Hypothalamus (tissue), 51 donors: ENCODE measurements around the gene KREMEN1.
A peak's percentile ranks its signal among the peaks of the same experiment; 100 is the strongest.

ENCODE experiments used
- DNase-seq, 51 donors: peaks; one replicate each; lab custom pipeline; 2025; lab: John Stamatoyannopoulos, UW

KREMEN1 gene

DNA sequence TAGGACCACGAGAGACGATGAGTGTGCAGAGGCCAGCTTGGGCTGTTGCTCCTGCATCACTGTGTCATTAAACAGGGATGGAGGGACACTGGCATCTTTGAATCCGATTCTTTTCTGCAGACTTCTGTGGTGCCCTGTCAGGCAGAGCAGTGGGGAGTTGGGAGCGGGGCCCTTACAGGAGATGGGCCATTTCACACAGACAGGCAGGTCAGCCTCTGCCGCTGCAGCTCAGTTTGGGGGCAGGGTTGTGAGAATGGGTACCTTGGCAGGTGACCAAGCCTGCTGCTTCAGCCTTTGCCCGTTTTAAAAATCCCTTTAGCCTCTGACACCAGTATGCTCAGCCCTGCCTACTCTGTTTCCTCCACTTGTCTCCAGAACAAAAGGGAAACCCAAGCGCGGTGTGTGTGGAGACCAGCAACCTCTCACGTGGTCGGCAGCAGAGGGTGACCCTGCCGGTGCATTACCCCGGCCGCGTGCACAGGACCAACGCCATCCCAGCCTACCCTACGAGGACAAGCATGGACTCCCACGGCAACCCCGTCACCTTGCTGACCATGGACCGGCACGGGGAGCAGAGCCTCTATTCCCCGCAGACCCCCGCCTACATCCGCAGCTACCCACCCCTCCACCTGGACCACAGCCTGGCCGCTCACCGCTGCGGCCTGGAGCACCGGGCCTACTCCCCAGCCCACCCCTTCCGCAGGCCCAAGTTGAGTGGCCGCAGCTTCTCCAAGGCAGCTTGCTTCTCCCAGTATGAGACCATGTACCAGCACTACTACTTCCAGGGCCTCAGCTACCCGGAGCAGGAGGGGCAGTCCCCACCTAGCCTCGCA is 23.8 kb upstream of the KREMEN1 start:
- DNase-seq, result no peak

DNA sequence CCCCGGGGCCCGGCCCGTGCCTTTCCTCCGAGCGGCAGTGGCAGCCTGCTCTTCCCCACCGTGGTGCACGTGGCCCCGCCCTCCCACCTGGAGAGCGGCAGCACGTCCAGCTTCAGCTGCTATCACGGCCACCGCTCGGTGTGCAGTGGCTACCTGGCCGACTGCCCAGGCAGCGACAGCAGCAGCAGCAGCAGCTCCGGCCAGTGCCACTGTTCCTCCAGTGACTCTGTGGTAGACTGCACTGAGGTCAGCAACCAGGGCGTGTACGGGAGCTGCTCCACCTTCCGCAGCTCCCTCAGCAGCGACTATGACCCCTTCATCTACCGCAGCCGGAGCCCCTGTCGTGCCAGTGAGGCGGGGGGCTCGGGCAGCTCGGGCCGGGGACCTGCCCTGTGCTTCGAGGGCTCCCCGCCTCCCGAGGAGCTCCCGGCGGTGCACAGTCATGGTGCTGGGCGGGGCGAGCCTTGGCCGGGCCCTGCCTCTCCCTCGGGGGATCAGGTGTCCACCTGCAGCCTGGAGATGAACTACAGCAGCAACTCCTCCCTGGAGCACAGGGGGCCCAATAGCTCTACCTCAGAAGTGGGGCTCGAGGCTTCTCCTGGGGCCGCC is 23.1 kb upstream of the KREMEN1 start:
- DNase-seq, result no peak

DNA sequence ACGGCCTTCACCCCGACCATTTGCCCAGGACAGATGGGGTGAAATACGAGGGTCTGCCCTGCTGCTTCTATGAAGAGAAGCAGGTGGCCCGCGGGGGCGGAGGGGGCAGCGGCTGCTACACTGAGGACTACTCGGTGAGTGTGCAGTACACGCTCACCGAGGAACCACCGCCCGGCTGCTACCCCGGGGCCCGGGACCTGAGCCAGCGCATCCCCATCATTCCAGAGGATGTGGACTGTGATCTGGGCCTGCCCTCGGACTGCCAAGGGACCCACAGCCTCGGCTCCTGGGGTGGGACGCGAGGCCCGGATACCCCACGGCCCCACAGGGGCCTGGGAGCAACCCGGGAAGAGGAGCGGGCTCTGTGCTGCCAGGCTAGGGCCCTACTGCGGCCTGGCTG is 22.4 kb upstream of the KREMEN1 start:
- DNase-seq, result no peak

DNA sequence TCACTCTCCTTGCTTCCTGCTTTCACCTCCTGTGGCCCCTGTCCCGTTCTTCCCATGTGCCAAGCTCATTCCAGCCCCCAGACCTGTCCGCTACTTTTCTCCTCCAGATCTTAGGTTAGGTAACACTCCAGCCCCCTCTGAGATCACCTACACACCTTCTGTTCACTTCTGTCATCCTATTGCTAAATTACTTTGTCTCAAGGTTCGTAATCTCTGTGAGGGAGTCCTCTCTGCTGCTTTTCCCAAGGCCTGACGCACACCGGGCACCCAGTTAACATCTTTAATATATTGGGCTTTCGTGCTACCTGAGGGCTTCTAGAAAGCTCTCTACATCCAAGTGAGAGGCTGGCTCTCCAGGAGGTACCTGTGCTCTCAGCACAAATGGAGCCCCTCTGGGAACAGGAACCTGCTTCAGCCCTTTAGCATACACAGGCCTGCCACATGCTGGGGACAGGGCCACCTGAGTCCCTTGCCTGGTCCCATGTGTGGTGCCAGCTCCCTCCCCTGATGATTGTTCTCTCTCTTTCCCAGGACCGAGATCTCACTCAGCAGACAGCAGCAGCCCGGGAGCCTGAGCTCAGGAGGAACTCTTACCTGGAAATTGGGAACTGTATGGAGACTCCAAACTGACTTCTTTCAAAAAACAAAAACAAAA is 19.7 kb upstream of the KREMEN1 start:
- DNase-seq, result no peak

DNA sequence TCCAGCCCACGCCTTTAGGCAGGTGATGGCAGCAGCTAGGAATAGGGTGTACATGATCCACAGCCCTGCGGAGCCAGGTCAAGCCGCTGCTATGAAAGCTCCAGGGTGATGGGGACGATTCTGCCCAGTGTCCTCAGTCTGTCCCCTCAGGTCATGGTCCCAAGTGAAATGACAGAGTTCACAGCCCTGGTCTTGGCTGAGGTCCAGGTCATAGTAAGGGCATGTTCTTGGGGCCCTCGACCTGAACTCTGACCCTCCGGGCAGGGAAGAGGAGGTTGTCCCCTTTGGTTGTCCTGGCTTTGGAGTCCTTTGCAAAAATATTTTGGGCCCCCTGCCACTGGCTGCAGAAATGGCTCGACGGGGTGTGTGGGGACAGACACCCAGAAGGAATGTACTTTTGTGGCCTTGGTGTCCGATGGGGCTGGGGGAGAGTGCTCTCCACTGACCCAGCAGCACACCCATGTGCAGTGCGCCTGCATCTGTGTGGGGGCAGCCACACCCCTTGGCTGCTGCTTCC is 18.5 kb upstream of the KREMEN1 start:
- no peak for DNase-seq

DNA sequence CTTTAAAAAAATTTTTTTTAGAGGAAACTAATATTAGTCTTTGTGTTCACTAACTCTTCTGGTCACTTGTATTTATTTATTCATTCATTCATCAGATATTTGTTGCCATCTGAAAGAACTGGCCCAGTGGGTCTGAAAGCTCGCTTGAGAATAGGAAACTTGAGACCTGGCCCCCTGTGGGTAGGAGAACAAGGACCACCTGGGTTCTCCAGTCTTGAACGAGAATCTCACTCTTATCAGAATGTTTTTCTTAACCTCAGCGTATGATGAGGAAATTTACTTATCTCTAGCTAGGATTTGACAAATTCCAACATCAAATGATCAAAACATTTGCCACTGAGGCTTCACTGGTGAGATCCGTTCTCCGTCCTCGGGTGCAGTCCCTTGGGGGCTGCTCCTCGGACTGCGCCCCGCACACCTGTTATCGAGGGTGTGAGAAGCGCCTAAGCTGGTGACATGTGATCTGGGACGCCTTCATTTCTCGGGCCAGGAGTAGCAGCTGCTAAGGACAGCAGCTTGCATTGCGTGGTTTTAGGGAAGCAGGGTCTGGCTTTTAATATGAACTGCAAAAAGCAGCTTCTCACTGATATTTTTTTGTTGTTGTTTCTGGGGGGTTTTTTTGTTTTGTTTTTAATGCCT is 17.5 kb upstream of the KREMEN1 start:
- no peak for DNase-seq

DNA sequence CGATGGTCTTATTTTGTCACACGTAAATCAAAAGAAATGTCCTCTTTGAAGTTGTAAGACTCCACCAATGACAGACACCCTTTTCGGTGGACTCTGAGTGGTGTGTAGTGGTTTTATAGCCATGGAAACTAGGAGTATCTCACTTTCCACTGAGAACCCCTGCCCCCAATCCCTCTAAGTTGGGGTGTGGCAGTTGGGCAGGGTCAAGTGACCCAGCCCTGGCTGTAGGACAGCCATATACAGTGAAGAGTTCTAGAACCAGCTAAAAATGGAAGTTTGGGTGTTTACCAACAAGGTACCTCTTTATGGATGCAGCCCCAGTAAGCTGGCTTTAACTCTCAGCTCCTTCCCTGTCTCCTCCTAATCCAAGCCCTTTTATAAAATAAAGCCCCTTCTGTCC is 16.4 kb upstream of the KREMEN1 start:
- no peak for DNase-seq

DNA sequence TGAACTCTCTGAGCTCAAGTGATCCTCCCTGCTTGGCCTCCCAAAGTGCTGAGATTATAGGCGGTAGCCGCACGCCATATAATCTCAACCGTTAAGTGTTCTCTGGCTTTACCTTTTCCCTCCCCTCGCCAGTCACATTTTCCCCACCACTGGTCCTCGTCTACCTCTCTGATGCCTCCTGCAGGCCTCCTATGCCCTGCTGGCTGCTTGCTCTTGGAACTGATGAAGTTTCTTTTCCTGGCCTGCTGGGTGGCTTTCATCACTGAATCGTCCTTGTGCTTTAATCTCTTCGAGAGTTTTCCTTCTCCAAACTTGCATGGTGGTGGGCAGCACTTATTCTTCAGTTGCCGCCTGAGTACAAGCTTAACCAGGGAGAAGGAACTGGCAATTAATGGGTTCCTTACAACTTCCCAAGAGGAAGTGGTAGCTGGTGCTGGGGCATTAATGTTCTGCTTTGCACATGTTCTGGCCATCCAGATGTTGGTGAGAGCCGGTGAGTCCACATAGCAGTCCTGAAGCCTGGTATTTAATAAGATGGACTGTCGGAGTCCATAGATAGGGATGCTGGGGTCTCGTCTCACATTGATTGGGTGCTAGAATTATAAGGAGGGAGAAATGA is 12.5 kb upstream of the KREMEN1 start:
- DNase-seq, result no peak

DNA sequence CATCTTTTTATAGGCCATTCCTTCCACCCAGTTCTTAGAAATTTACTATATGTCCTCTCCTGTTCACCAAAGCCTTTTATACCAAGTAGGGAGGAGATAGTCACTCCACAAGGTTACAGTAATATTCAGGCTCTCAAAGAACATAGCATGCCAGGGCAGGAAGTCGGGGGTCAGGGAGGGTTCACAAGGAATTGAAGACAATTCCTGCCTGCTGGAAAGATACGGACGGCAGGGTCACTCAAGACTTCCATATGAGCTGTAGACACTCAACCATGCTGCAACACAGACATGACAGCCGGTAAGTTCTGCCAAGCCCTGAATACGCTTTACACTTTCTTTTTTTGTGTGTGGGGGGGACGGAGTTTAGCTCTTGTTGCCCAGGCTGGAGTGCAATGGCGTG is 11.9 kb upstream of the KREMEN1 start:
- no peak for DNase-seq

DNA sequence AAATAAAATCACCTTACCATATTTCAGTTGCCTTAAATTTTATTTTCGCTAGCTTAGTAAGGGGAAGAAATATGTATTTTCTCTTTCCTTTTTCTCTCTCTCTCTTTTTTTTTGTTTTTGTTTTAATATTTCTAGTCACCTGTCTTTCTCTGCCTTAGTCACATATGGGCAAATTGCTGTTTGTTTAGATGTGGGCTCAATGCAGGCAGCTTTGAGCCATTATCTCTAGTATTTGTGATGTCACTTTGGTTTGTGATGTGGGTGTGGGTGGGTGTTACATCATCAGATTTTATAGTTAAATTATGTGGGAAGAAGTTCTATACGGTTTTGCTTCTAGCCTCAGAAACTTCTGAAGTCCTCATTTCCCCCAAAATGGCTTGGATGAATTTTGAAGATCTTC is 11.1 kb upstream of the KREMEN1 start, which contains the start of gene C22orf31:
Gene C22orf31, minus strand, starts transcription at position 59 of the 400 bp plus-strand sequence. Its CDS starts 39 bp downstream, at position 20.
- DNase-seq, result no peak

DNA sequence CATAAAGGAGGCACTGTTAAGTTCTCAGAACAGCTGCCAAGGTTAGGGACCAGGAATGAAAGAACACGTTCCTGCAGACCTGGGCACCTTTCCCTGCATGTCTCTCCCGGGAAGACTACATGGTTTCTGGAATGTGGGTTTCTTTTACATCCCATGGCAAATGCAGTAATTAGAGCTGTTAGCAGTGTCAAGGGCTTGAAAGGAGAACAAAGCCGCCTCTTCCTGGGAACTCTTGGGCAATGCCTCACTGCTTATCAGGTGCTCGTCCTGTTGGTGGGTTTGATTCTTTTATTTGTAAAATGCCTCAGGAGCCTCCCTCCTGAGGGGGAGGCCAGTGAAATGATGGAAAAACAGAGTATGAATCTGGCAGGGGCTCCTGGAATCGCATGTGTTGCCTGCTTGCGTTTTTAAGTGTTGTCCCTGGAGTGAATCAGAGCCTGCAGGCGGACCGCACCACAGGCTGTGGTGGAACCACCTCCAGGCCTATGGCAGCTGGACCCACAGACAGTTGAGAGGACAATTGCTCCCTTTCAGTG is 10.5 kb upstream of the KREMEN1 start:
- no peak for DNase-seq

DNA sequence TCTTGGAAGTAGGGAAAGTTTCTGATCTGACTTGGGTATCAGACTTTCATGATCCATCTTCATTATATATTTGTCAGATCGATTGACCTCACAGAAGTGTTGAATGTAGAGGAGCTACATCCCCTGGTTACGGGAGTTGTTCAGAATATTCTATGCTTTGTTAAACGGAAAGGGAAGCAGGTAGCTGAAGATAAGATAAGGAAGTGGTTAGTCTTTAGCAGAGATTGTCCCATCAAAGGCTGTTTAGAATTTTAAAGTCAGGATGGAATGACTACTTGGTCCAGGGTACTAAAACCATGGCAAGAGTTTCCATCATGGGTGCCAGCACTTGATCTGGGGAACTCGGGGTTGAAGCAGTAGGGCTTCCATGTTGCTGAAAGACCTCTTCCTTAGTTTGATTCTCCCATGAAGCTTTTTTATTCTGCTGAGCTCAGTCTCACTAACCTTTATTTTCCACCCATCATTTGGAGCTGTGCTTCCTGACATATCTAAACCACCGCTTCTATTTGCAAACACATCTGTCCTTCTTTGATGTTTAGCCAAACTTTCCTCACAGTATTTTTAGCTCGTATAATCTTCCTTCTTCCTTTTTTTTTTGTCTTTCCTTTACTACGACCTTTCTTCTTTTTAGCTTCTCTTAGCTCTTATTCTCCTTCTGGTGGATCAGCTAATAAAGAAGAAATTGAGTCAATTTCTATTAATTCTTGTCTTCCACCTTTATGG is 7.2 kb upstream of the KREMEN1 start:
- no peak for DNase-seq

DNA sequence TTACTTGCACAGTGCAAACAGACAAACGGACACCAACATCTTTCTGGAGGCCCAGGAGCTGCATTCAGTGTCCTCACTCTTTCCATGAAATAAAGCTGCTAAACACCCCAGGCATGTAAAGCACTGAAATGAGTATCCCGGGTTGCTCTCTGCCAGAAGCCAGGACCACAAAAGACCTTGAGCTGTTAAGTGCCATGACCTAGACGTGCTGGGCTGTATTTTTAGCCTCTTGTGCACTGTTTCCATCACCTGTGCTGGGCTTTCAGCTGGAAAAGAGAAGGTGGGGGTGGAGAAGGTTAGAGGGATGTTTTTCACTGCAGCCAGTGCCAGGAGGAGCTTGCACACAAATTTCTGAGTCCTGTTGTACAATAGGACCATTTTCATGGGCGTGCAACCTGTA is 3.4 kb upstream of the KREMEN1 start:
- no peak for DNase-seq

DNA sequence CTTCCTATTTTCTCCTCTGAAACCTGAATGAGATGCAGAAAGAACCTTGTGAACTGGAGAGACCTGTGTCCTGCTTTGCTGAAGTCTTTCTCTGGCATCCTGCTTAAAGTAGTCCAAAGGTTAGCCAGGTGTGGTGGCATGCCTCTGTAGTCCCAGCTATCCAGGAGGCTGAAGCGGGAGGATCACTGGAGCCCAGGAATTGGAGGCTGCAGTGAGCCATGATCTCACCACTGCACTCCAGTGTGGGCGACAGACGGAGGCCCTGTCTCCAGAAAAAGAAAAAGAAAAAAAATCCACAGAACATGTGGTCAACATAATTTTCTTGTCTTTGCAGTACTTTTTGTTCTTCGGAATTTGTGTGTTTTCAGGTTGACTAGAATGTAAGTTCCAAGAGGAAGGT is 2.3 kb upstream of the KREMEN1 start:
- DNase-seq, result no peak

DNA sequence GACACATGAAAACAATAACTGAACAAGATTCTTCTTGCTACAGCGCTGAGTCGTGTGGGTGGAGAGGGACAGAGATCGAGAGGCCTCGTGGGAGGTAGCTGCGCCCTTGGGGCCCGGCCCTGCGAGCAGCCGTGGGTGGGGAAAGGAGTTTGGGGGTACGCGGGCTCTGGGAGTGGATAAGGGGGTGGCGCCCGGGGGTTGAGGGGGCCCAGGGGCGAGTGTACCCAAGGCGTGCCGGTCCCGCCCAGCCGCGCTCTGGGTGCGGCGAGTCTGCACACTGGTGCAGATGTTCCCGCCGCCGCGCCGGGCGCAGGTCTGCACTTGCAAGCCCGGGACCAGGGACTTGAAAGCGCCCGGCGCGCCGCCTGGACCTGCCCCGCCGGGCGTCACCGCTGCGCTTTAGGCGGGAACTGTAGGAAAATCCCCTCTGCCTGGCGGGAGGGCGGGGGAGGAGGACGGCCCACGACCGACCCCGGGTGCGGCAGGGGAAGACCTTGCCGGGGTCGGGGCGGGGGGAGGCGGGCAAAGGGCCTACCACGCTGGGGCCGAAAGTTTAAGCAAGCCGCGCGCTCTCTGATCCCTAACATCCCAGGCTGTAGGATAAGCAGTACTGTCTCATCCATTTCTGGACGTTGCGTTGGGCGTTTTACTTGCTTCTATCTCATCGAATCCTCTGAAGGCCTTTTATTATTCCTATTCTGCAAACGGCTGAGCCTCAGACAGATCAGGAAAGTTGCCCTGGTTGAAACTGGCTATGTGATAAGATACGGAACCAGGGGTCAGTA is 1.4 kb upstream of the KREMEN1 start:
- DNase-seq, result peak in 1 of 51 donors; percentile 8

DNA sequence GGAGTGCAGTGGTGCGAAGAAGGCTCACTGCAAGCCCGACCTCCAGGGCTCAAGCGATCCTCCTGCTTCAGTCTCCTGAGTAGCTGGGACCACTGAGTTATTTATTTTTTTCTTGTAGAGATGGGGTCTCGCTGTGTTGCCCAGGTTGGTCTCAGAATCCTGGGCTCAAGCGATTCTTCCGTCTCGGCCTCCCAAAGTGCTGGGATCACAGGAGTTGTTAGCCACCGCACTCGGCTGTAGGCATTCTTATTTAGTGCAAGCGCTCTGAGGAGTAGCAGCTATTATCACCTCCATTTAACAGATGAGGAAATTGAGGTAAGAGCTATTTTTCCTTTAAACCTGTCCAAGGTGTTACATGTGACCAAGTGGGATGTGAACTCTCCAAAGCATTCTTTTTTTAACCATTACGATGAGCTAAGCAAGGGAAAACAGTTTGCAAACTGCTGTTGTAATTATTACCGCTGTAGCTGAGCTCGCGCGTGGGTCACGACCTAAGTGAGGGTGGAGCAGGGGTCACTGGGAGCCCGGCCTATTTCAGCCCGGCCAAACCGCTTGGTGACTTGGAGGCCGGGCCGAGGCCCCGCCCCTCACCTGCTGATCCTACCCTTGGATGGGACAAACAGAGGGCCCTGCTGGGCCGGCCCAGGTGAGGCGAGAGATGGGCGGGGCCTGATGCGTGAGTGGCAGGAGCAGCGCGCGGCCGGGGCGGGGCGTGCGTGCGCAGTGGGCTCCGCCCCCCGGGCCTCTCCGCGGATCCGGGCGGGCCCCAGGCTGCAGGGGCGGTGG is 449 bp upstream of the KREMEN1 start:
- DNase-seq, result peak in 47 of 51 donors; percentile 11 to 87 (median 66)

DNA sequence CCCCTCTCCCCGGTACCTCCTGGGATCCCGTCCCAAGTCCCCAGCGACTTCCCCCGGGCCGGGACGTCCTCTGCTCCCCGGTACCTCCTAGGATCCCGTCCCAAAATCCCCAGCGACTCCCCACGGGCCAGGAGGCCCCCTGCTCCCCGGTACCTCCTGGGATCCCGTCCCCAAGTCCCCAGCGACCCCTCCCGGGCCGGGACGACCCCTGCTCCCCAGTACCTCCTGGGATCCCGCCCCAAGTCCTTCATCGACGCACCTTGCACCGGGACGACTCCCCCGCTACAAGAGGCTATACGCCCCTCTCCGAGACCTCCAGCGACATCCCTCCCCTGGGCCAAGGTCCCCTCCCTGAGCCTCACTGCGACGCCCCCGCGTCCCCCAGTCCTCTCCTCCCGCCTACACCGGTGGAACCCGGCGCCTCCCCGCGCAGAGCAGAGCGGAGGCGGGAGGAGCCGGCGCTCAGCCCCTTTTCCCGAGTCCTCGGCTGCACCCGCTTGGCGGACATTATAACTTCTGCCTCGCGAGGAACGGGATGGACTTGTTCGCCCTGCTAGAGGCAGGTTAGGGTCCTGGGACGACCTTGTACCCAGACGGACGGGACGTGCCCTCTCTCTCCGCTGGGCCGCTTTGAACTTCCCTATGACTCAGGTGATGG is 912 bp downstream of the KREMEN1 start:
- peak in 11 of 51 donors; percentile 5 to 34 (median 23) for DNase-seq
